ENCODE results near the gene ST6GAL1. TPM values are rescaled to one million over a fixed set of nuclear protein-coding genes. Genes with fewer than 3 reads are reported as not detected.

Gene ST6GAL1
- total and polyA plus RNA-seq, 11 donors = 19.4 to 120 (median 69.9) TPM

- Histone ChIP-seq H3K9me3 (peaks cover 0 to 42% (median 10%) of the 10 kb centered on the region in 12 donors), H3K4me1 (peaks cover 0 to 8% (median 0%) of the 10 kb centered on the region in 12 donors), H3K36me3 (no peaks in the 10 kb centered on the region), H3K27ac (no peak overlapping the region), H3K4me3 (no peak overlapping the region), H3K27me3 (no peaks in the 10 kb centered on the region)
- TF ChIP-seq CTCF (IDR thresholded peaks at IDR 0.05) = no peak
- TF ChIP-seq POLR2A (IDR thresholded peaks at IDR 0.05) = no peak
- ATAC-seq (no peak), DNase-seq (no peak)
- intact Hi-C loops (cut with DNase I) = no loop called here
- WGBS, 4 donors = 82 to 94% (median 93%) methylated on average over 1 of the region's 1 CpG
These were observed 163.0 kb downstream of the ST6GAL1 start for GRCh38 chr3:187093320-187093719.

- TF ChIP-seq POLR2A (IDR thresholded peaks at IDR 0.05) (no peak), CTCF (IDR thresholded peaks at IDR 0.05) (no peak)
- ATAC-seq (no peak), DNase-seq (no peak)
- Histone ChIP-seq H3K4me1 (peaks cover 0 to 25% (median 17%) of the 10 kb centered on the region in 12 donors), H3K27ac (no peak overlapping the region), H3K4me3 (no peak overlapping the region), H3K27me3 (no peaks in the 10 kb centered on the region), H3K9me3 (peaks cover 0 to 30% (median 4%) of the 10 kb centered on the region in 12 donors), H3K36me3 (no peaks in the 10 kb centered on the region)
- 91 to 93% (median 92%) methylated on average over 2 of the region's 2 CpGs for WGBS, 4 donors
- intact Hi-C loops (cut with DNase I) = no loop called here
These were observed 168.7 kb downstream of the ST6GAL1 start for GRCh38 chr3:187098923-187099512.

DNA sequence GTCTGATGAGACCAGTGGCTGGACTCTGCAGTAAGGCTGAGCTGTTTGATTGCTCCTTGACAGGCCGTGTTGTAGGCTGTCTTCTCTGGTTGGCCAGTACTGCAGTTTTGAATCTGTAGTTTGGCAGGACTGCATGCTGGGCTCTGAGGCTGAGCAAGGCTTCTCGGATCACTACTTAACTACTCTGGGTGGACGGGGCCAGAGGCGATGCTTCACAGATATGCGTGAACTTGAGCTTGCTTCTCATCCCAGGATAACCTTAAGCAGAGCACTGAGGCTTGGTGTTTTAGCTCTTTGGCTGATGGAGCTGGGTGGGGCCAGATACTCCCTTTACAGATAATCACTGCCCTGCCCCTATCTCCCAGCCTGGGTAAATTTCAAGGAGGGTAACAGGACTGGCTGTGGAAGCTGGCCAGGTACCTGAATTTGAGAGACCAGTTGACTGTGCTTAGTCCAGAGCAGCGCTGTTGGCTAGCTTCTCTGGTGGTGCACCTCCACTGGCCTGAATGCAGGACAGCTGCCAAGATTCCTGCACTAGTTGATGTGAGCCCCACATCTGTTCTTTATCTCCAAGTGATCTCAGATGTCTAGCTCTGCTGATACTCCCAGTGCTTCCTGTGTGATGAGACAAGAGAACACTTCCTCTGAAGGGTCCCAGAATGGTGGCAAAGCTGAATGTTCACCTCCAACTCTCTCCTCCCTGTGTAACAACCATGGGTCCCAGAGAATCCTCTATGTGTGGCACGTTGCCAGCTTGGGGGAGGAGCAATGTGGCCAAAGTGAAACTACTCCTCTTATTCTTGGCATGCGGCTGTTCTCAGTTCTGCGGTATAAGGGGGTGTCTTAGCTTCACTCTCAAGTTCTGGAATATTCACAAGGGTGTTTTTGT, 171.1 kb downstream of the ST6GAL1 start:
- Histone ChIP-seq H3K27me3 (no peaks in the 10 kb centered on the region), H3K9me3 (peaks cover 0 to 22% (median 2%) of the 10 kb centered on the region in 12 donors), H3K27ac (peak overlapping the region in 11 of 12 donors; percentile 17 to 78 (median 48)), H3K4me1 (peaks cover 0 to 35% (median 21%) of the 10 kb centered on the region in 12 donors), H3K36me3 (no peaks in the 10 kb centered on the region), H3K4me3 (peak overlapping the region in 10 of 12 donors; percentile 3 to 48 (median 36))
- ATAC-seq = peak; percentile 57 to 77 (median 76)
- WGBS, 4 donors = 22 to 32% (median 27%) methylated on average over 7 to 9 of the region's 9 CpGs
- DNase-seq = peak; percentile 80 to 84 (median 83)
- TF ChIP-seq POLR2A (IDR thresholded peaks at IDR 0.05) (no peak), CTCF (IDR thresholded peaks at IDR 0.05) (no peak)
- intact Hi-C loops (cut with DNase I) = loop anchor here in 2 of 10 donors (5.0 to 10.0 kb wide), 2 partner anchors 167 to 169 kb away; partner anchors contain the start of gene ST6GAL1 (in 2 of the 2)

All from heart left ventricle (tissue), 16 donors.